Activated T-cell treated with anti-CD3 and anti-CD28 coated beads for 1 hour (primary cell): ENCODE results near the gene CD27.
"Not testable (repeated sequence)": the region's sequence is repeated elsewhere in the genome, so short reads cannot be mapped to it uniquely, and the experiment has no call there.

Source experiments
- DNase-seq: peaks from one replicate; pipeline ENCODE4 v3.0.0-alpha.2; 2020; ENCODE audit warnings: low read depth

Gene CD27

GRCh38 chr12:6488240-6488639 lies 43.5 kb downstream of the CD27 start:
- DNase-seq, result no peak

- no peak for DNase-seq
Measured at GRCh38 chr12:6489449-6489848, 44.7 kb downstream of the CD27 start.

- DNase-seq, result not testable (repeated sequence)
Measured at GRCh38 chr12:6490673-6491072, 45.9 kb downstream of the CD27 start.

- peak; percentile 96 for DNase-seq
Measured at GRCh38 chr12:6492838-6493496, 48.2 kb downstream of the CD27 start, which contains the start of gene MRPL51. TSS of gene MRPL51 (minus strand) at chr12:6493262. CDS start at chr12:6493136, 126 bp downstream.

- DNase-seq, result peak; percentile 85
Measured at GRCh38 chr12:6493497-6494257, 48.9 kb downstream of the CD27 start, which contains the start of gene NCAPD2. TSS of gene NCAPD2 (plus strand) at chr12:6494102. CDS start at chr12:6495099, 997 bp downstream.

GRCh38 chr12:6494258-6494743 lies 49.5 kb downstream of the CD27 start:
- DNase-seq, result no peak

- DNase-seq, result no peak
Measured at GRCh38 chr12:6494968-6495367, 50.2 kb downstream of the CD27 start.

GRCh38 chr12:6497291-6497690 lies 52.5 kb downstream of the CD27 start:
- not testable (repeated sequence) for DNase-seq

- DNase-seq, result no peak
Measured at GRCh38 chr12:6500466-6500865, 55.7 kb downstream of the CD27 start.
